Lower leg skin (tissue), 3 donors: ENCODE data around the gene NPAS3.

Source experiments
- POLR2A ChIP-seq, 2 donors: fragments of 450-650 bp; IDR thresholded peaks; one replicate each; pipeline ENCODE4 v1.6.1; 2016 to 2017; ENCODE audit warnings: antibody characterized with exemption in 2 of 2, mild to moderate bottlenecking in 1 of 2, moderate library complexity in 1 of 2
- TF ChIP-seq, protein P1 (sequence below), 3 donors: fragments of 450-650 bp; IDR thresholded peaks; one replicate each; pipeline ENCODE4 v1.5.1; 2016; ENCODE audit warnings: antibody characterized with exemption in 3 of 3, mild to moderate bottlenecking in 3 of 3, moderate library complexity in 2 of 3

DNA sequence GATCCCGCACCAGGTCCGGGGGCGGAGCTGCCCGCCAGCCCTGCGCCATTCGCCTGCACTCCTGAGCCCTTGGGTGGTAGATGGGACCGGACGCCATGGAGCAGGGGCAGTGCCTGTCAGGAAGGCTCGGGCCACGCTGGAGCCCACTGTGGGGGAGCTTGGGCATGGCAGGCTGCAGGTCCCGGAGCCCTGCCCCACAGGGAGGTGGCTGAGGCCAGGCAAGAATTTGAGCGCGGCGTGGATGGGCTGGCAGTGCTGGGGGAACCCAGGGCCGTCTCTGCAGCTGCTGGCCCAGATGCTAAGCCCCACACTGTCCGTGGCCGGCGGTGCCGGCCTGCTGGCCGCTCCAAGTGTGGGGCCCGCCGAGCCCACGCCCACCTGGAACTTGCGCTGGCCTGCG is 260.0 kb downstream of the NPAS3 start:
- TF ChIP-seq, protein P1, sequence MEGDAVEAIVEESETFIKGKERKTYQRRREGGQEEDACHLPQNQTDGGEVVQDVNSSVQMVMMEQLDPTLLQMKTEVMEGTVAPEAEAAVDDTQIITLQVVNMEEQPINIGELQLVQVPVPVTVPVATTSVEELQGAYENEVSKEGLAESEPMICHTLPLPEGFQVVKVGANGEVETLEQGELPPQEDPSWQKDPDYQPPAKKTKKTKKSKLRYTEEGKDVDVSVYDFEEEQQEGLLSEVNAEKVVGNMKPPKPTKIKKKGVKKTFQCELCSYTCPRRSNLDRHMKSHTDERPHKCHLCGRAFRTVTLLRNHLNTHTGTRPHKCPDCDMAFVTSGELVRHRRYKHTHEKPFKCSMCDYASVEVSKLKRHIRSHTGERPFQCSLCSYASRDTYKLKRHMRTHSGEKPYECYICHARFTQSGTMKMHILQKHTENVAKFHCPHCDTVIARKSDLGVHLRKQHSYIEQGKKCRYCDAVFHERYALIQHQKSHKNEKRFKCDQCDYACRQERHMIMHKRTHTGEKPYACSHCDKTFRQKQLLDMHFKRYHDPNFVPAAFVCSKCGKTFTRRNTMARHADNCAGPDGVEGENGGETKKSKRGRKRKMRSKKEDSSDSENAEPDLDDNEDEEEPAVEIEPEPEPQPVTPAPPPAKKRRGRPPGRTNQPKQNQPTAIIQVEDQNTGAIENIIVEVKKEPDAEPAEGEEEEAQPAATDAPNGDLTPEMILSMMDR (IDR thresholded peaks at IDR 0.05), result no peak
- TF ChIP-seq POLR2A (IDR thresholded peaks at IDR 0.05), result no peak
